HG02884 (cell line): ENCODE results near the gene FAM76A.
A peak's percentile ranks its signal among the peaks of the same experiment; 100 is the strongest.

Experiments
- ATAC-seq: cut with Tn5 transposase; IDR thresholded peaks from one replicate; pipeline ENCODE4 v1.9.1; 2021; ENCODE audit warnings: mild to moderate bottlenecking, moderate library complexity; ENCODE audit not compliant: unreplicated experiment

Gene FAM76A

DNA sequence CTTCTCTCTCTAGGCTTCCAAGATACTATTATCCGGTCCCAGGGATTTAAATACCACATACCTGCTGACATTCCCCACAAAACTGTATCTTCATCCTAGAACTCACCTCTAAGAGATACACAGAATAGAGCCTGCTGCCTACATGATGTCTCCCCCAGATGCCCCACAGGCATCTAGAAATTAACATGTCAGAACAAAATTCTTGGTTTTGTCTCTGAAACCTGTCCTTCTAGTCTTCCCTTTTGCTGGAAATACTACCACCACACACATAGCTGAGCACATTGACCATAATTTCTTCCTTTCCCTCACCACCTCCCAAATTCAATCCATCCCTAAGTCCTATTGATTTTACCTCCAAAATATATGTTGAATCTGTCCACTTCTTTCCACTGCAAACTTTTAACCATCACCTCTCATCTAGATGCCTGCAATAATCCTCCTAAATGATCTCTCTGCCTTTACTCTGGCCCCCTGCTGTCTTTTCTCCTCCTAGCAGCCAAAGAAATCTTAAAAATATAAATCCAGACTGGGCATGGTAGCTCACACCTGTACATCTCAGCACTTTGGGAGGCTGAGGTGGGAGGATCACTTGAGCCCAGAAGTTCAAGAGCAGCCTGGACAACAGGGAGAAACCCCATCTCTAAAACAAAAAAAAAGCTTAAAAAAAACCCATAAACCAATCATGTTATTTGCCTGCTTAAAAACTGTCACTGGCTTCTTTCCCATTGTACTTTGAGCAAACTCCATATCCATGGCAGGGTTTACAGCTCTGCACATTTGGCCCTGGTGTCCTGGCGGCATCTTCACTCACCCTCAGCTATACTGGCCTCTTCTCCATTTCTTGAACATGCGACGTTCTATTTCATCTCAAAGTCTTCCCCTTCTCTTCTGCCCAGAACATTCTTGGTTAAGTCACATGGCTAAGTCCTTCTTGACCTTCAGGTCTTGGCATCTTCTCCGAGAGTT, 6.2 kb upstream of the FAM76A start:
- ATAC-seq: no peak

DNA sequence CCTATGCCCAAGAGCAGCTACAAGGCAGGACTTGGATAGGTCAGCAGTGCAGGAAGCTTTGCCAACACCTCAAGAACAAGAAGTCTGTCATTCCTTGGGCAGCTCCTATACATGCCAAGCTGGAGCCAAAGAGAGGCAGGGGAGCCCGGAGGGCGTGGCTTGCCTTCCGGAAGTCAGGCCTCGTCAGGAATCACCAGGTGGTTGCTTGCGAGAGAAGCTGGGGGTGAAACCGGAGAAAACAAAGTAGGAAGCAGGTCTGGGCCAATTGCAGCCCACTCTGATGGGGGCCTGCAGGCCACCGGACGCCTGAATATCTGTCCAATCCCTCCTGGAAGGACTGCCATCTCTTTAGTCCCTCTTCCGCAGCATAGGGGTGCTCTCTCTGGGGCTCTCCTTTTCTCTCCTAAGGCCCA, 794 bp upstream of the FAM76A start:
- no peak for ATAC-seq

DNA sequence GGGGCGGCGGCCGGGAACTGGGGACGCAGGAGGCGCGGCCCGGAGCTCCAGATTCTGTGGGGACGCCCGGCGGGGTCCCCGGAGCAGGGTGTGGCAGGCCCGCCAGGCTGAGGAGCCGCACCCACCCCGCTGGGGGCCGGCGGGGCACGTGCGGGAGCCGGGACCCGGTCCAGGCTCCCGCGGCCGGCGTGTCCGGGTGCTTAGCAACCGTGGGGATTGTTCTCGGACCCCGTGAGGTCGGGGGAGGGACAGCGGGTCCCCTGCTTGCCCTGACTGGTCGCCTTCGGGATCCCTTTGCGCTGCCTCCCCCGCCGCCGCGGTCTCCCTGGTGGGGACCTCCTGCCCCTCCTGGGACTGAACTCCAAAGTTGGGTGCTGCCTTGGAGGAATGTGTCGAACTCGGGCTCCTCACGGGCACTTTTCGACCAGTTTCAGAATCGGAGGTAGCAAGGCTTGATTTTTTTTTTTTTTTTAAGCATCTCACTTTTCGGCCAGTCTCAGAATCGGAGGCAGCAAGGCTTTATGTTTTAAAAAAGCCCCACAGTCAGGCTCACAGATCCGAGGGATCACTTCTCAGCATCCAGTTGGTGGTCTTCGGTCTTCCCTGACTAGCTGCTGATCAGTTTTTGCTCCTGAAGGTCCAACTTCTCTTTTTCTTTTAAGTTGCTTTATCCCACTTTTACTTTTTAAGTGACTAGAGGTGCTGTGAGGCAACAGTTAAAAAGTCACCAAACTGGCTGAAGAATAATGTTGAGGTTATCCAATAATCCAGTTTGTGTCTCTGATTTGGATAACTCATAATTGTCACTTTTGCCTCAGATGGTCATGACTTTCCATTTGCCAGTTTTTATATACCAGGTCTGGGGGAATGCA, 648 bp downstream of the FAM76A start:
- ATAC-seq: peak; percentile 4

DNA sequence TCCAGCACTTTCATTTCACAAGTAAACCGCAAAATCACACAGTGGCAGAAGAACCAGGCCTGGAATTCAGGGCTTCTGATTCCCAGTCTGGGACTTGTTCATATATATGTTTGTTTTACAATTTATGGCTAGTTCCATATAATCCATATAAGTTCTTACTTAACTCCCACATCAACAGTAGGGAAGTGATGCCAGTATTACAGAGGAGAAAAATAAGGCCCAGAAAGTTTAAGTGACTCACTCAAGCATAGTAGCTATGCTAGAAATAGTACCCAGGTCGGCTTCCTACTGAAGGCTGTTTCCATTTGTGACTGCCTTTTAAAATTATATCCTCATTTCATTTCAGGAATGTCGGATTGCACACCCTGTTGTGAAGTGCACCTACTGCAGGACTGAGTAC, 1.4 kb downstream of the FAM76A start:
- no peak for ATAC-seq

DNA sequence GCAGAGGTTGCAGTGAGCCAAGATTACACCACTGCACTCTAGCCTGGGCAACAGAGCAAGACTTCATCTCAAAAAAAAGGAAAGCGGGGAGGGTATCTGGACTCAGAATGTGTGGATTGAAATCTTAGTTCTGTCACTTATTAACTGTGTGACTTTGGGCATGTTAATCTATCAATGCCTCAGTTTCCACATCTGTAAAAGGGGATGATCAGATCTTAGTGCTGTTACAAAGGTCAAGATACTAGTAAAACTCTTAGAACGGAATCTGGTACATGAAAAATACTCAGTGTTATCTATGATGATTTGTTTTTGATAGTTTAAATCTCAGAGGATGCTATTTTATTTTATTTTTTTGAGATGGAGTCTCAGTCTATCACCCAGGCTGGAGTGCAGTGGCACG, 10.5 kb downstream of the FAM76A start:
- ATAC-seq: no peak

DNA sequence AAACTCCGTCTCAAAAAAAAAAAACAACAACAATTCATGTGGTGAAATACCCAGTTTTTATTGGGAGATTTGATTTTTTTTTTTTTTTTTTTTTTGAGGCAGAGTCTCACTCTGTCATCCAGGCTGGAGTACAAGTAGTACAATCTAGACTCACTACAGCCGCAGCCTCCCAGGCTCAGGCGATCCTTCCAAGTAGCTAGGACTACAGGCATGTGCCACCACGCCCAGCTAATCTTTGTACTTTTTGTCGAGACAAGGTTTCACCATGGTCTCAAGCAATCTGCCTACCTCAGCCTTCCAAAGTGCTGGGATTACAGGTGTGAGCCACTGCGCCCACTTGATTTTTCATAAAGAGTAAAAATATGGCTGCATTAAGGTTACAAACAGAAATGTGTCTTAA, 15.4 kb downstream of the FAM76A start:
- ATAC-seq: no peak

DNA sequence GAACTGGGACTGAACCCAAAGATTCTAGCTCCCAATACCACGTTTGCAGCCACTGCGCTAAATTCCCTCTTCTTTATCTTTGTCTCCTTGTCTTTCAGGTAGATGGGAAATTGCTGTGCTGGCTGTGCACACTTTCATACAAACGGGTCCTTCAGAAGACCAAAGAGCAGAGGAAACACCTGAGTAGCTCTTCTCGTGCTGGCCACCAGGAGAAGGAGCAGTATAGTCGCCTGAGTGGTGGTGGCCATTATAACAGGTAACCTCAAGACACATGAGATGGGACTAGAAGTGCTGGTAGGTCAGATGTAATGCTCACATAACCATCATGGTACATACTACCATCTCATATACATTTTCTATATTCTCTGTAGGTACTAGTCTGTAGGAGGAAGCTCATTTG, 18.8 kb downstream of the FAM76A start:
- no peak for ATAC-seq

DNA sequence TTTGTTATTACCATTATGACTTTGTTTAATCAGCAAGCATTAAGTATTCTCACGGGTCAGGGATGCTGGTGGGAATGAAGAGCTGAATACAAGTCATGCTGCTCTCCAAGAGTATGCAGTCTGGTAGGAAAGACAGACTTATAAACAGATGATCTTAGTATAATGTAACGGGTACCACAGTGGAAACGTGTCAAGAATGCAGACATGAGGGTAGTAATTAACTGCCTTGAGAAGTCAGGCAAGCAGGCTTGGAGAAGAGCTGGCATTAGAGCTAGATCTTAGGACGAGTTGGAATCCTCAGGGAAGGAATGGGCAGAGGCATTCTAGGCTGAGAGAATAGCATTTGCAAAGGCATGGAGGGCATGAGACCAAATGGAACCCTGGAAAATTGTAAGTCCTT, 19.7 kb downstream of the FAM76A start:
- ATAC-seq: no peak

DNA sequence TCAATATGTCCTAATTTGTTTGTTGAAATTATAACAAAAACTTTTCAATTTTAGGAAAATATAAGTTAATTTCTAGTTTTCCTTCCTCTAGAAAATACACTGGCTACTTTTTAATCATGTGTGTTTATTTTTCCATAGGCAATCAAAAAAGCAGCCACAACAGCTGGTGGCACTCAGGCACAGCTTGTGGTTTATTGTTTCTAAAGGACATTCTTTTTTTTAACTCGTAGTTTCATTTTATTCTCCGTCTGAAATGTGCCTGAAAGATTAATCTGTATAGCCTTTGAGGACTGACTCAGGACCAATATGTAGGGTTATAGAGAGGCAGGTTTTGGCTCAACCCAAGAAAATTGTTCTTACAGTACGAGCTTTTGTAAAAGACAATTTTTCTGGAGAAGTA, 26.6 kb downstream of the FAM76A start:
- no peak for ATAC-seq

DNA sequence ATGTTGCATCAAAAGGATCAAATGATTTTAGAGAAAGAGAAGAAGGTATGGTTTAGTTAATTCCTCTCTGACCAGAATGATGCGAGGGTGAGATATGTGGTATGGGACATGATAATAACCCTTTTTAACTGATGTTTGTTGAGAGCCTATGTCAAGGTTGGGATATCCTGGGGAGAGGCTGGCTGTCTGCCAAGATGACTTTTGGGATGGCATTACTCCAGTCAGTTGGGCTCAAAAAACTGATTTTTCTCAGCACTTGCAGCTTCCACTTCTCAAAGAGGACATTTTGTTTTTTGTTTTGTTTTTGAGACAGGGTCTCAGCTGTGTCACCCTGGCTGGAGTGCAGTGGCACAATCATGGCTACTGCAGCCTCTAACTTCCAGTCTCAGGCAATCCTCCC, 29.5 kb downstream of the FAM76A start:
- no peak for ATAC-seq

DNA sequence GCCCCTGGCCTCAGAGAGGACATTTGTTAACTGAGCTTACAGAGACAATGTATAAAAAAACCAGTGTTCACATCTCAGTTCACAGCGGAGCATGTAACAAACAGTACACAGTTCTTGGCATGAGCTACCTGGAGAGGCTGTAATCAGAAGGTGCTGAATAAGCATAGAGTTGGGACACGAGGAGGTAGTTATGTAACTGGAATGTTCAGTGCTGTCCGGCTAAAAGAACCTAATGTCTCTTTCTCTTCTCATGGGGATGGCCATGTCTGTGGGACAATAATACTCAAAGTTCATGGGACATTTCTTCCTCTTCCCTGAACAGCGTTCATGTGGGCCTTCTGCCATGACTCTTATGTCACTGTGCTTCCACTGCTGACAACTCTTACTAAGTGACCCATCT, 30.1 kb downstream of the FAM76A start:
- ATAC-seq: no peak

DNA sequence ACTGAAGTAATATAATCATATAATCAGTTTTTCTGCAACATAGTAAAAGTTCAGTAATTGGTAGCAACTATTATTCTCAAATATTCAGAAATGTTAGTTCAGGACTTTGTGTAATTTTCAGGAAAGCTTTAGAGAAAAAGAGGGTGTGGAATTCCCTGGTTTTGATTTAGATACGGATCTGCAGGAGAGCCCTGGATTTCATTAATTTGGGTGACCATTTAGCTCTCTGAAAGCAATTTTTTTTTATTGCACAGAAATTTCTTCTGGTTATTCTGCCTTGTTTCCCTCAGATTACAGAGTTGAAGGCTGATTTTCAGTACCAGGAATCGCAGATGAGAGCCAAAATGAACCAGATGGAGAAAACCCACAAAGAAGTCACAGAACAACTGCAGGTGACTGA, 33.5 kb downstream of the FAM76A start:
- ATAC-seq: no peak

DNA sequence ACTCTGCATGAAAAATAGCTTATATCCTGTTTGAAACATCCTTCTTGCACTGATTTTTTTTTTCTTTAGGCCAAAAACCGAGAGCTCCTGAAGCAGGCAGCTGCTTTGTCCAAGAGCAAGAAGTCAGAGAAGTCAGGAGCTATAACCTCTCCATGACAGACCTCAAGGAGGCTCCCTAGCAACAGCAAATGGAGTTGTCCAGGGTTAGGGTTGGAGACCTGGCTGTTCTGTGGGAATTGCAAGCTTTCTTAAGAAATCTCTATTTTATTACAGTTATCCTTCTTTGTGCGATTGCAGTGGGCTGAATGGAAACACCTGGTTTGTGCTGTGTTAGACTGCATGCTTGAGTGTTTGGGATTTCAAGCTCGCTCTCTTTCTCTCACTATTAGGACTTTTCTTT, 34.7 kb downstream of the FAM76A start:
- ATAC-seq: no peak

DNA sequence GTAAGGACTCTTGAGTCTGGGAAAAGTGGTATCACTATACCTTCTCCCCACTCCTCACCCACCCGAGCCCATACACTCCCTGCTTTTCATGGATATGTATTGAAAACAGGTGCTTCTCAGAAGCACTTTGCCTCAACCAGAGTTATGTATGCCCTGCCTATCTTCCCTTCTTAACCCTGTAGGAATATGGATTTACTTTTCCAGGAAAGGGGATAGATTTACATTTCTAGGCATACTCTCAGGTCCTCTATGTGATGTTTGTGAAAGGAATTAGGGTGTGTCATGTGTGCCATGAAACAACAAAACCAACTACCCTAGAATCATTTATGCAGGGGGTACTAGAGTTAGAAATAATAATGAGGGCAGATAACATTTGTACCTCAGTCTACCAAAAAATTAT, 36.3 kb downstream of the FAM76A start:
- ATAC-seq: no peak

DNA sequence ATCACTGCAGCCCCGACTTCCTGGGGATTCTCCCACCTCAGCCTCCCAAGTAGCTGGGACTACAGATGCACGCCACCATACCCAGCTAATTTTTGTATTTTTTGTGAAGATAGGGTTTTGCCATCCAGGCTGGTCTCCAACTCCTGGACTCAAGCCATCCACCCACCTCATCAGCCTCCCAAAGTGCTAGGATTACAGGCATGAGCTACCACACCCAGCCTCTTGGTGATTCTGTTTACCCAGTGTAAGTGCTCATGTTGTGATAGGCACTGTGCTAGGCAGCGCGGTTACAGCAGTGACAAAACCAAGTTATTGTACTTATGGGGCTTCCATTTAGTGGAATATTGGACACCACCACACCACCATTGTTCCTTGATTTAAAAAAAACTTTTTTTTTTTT, 37.6 kb downstream of the FAM76A start:
- ATAC-seq: no peak

DNA sequence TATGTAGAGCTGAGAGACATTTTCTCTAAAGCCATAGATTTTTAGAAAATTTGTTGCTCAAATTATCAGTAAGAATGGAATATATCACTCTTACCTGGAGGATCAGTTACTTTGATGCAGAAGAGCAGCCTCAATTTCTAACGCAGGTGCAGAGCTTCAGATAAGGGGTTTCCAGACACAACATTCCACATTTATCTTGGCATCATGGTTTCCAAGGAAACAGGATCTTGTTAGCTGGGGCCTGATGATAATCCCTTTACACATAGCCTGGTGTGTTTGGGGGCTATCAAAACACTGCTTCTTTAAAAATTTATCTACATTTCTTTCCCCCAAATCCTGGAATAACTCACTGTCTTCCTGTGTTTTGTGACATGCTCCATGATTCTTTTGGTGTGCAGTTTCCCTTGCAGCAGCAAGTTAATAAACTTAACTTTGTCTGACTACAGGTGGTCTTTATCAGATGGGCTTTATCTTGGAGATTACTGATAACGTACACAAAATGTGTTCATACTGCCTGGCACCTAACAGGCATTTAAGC, 44.6 kb downstream of the FAM76A start:
- ATAC-seq: no peak

DNA sequence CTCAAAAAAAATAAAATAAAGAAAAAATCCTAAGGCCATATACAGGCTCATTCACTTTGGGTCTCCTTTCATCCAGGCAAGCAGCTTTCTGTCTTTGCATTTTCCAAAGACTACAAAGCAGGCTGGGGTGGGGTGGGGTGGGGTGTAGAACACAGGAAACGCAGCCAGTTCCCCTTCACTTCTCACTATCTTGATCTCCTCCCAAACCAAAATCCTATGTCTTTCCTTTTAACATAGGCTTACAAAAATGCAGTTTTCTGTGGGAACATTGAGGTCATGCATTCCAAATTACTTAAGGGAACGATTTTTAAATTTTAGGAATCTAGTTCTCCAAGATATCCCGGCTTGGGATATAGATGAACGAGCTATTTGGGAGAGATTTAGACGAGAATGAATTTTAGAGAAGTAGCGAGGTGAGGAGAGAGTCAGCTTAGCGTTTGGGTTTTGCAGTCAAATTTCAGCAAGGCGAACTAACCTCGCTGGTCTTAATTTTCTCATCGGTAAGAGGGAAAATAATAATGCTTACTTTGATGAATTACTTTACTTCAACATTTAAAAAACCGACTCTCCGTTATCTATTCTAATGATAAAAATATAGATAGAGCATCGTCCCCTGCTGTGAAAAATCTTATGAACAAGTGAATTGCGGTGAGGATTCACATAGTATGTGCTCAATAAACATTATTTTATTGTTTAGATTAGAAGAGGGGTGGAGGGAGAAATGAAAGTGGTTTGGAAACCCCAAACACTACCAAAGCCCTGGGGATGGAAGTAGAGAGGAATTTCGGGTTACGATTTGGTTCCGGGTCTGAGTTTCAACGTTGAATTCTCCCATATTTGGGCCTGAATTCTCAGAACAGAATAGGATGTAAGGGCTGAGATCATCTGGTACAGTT, 46.5 kb downstream of the FAM76A start:
- ATAC-seq: no peak

DNA sequence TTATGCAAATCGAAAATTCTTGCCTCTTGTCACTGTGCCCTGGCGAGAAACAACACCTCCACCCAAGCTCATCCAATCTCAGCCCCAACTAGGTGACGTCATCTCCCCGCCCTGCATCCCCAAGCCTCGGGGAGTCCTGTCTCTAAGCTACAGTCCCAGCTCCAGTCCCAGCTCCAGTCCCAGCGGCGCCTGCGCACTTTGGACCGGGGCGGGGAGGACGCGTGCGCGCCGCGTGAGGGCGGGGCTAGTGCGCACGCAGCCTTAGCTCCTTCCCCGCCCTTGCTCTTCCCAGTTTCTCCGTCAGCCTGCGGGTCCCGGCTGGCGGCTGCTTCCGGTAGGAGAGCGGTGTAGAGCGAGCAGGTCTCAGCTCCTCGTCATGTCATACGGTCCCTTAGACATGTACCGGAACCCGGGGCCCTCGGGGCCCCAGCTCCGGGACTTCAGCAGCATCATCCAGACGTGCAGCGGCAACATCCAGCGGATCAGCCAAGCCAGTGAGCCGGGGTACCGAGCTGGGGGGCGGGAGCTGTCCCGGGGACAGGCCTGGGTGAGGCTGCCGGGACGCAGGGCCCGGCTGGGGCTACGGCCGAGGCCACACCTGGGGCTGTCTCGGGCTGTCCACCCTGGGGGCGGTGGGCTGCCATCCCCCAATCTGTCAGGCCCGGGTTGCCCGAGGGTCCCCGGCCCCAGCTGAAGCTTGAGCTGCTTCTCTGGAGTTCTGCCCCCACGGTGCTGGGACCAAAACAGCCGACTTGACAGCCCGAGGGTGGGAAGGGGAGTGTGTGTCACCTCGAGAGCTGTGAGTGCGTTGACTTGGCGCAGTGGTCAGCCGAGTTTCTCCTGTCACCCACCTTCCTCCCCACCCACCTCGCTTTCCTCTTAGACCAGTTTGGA, 47.4 kb downstream of the FAM76A start, which contains the start of gene STX12:
Gene STX12 (plus strand): TSS at position 288 of the 894 bp plus-strand sequence. CDS start 89 bp downstream, at position 377.
- peak; percentile 93 for ATAC-seq

DNA sequence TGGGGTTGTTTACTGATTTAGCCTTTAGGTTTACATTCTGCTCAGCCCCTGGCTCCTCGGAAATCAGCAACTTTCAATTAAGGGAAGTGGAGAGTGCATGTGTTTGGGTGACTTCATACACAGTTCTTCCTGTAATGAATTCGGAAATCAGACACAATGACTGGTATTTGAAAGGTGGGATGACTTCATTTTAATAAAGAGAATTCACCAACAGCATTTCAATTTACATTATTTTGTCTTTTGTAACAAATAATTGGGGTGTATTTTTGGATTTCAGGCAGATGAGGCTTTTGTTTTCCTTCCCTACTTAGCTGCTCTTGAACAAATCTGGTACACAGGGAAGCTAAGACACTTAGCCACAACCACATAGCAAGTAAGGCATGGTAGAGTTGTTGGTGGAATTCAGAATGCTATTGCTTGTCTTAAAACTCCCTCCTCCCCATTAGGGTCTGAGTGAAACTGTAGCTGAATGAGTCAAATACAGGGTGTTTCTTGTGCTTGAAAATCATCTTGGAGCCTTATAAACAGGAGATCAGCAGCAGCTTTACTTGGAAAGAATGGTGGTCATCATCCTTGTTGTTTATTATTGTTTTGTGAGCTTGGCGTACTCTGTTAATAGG, 48.2 kb downstream of the FAM76A start:
- ATAC-seq: no peak
